Measurements from ENCODE around the gene PHOSPHO1.

Gene PHOSPHO1

DNA sequence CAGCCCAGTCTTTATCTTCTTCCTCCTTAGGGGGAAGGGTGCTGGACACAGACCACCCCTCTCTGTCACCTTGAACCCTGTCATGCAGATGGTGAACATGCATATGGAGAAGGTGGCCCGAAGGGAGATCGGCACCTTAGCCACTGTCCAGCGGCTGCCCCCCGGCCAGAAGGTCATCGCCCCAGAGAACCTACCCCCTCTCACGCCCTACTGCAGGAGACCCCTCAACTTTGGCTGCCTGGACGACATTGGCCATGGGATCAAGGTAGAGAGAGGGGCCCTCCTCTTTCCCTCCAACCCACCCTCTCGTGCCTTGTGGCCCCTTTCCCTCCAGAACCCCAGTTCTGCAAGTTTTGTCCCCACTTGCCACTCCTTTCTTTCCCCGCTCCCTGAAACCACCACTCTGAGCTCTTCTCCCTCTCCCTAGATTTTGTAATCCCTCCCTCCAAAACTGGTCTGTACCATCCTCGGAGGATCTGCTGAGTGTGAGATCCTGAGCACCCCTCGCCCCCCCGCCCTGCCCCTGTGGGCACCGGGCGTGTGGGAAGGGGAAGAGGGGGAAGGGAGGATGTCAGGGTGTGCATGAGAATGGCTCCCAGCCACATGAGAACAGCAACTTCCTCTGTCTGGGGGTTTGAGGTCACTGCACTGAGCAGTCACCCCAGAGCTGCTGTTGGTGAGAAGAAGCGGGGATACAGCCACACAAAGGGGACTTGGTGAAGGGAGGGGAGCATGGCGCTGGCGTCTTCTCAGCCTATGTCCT, 12.8 kb downstream of the PHOSPHO1 start:
- peak; percentile 81 for DNase-seq

DNA sequence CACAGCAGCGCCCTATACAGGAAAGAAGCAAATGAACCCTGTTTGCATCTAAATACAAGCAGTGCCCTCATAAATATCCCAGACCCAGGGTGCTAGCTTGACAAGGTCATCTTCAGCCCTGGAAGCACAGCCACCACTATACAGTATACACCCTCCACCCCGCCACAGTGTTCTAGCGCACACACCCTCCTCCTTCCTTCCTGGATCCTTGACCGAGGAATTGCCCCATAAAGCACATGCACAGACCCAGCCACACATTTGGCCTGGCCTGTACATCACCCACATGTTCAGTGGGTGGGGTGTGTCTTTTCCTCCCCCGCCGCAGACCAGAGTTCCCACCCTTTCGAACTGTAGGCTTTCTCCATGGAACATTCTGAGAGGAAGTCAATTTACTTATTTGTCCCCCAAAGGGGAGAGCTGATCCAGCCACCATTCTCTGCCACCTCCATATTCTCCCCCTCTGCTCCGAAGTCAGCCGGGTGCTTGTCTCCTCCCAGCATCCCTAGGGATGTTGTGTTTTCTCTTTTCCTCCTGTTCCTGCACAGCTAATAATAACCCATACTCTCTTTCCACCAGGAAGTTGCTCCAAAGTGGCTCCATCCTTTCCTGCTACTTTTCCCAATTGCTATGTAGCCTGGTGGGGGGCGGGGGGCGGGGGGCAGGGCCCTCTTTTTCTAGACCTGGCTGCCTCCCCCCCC, 13.5 kb downstream of the PHOSPHO1 start:
- DNase-seq: no peak

DNA sequence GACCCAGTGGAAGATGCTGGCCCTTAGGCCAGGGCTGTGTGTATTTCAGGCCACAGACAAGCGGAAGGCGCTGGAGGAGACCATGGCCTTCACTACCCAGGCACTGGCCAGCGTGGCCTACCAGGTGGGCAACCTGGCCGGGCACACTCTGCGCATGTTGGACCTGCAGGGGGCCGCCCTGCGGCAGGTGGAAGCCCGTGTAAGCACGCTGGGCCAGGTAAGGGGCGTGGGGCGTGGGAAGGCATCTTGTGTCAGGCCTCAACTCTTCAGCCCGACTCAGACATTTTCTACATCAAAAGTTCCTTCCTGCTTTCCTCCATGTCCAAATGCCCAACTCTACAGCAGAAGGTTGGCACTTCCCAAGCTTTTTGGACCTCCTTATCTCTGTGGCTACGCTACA, 14.1 kb downstream of the PHOSPHO1 start:
- DNase-seq: no peak

DNA sequence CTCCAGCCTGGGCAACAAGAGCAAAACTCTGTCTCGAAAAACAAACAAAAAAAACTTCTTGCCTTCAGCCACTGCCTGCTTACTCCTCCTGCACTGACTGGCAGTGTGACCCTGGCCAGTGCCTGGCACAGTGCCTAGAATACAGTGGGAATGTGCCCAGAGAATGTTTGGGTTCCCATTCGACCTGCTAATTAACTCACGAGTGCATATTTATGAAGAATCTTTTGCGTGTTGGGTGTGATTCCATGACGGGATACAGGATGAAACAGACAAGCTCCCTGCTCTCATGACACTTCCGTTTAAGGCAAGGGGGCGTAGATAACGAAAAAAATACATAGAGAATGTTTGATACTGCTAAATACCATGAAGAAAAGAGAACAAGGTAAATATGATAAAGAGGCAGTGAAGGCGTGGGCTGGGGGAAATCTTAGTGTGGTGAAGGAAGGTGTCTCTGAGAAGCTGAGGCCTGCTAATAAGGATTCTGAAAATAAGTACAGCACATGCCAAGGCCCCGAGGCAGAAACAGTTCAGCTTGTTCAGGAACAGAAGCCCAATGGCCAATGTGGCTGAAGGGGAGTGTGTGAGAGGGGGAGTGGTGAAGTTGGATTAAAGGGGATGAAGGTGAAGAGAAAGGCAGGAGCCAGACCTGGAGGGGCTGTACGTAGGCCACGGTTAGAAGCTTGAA, 15.8 kb downstream of the PHOSPHO1 start:
- DNase-seq: no peak

DNA sequence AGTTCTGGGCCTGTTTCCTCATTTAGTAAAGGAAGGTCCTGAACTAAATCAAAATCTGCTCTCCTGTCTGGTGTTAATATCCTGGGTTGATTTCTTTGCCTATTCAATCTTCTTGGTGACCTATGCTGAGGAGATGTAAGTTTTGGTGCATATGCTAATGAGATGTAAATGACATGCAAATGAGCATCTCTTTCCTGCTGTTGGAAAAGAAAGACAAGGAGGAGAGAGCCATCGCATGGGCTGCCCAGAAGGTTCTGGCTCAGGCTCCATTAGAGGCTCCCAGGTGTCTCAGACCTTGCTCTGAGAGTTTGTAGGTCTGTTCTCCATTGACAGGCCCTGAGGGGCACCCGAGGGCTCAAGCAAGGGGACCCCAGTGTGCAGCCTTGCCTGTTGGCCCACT, 16.7 kb downstream of the PHOSPHO1 start:
- DNase-seq: no peak

DNA sequence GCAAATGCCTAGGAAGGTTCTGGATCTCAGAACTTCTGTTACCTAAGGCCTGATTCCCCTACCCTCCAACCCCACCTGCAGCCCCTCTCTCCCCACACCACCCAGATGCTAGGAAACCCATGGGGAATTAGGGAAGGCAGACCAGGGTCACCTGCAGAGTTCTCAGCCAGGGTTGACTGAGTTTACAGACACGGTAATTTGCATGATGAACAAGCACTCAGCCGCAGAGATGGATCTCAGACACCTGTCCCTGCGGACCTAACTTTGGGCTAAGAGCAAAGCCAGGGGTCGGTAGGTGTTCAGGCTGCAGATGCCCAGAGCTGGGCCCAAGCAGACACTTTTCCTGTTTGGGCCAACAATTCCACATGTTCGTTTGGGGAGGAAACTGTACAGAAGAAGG, 17.2 kb downstream of the PHOSPHO1 start:
- DNase-seq: no peak

DNA sequence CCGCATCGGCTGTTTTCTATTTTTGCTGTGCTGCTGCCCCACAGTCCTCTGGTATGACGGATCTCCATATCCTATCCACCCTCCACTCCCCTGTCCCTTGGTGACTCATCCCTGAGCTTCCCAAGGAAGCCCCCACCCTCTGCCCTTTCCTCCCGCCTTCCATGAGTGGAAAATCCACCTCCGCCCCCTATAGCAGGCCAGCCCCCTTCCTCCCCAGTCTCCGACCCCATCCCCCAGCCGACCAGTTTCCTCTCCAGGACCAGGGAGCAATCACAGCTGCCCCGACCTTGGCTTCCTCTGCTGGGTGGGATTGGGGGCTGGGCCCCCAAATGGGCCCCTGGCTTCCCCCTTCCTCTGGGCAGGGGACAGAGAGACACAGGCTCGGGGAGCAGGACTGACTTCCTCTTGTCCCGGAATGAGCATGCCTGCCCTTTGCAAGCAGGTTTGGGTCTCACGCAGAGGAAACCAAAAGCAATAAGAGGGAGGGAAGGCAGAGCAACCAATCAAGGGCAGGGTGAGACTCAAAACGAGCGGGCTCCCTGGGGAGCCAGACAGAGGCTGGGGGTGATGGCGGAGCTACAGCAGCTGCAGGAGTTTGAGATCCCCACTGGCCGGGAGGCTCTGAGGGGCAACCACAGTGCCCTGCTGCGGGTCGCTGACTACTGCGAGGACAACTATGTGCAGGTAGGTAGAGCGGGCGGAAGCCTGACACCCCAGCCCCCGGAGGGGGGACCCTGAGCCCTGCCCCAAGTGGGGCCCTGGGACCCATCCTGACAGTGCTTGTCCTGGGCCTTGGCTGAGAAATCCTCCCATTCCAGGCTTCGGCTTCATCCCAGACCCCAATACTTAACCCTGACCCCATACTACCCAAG, 20.2 kb downstream of the PHOSPHO1 start, which contains the start of the genes ABI3 and GNGT2:
Gene ABI3, plus strand, starts transcription at position 550 of the 872 bp plus-strand sequence. Its CDS starts 18 bp downstream, at position 568.
Gene GNGT2, minus strand, starts transcription at position 417 of the 872 bp plus-strand sequence. CDS start 3,152 bp downstream, outside the sequence.
- peak; percentile 85 for DNase-seq

DNA sequence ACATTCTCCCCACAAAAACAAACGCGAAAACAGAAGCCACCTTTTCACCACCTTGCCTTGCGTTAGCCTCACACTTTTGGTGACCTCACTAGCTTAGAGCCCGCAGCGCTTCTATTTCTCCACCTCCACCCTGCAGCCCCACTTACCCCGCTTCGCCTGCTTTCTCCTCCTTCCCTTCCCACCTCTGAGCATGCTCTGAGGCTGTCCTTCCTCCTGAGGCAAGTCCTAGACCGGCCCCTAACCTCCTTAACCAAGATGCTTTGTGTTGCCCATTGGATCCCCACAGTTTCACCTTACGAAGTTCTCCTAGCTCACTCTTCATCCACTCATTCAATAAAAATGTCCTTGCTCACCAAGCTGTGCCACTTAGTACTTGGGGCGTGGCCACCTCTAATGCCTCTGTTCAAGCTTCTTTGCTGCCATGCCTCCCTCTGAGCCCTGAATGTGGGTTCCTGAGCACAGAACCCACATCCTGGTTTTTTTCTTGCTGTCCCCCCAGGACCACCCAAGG, 21.5 kb downstream of the PHOSPHO1 start:
- no peak for DNase-seq

DNA sequence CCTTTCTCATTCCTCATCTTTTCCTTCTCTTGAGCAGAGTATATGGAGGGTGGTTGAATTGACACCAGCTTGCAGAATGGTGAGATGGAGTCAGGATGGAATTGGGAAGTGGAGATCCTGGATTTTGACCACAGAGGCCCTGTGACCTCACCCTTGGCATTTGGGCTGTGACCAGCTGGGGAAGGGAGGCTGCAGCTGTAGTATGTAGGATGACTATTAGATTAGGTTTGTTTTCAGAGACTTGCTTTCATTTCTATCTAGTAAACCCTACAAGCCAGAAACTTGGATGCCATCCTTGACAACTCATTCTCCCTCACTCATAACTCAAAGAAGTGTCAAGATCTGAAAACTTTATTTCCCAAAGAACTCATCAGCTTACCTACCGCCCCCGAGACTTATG, 26.1 kb downstream of the PHOSPHO1 start:
- DNase-seq: no peak

DNA sequence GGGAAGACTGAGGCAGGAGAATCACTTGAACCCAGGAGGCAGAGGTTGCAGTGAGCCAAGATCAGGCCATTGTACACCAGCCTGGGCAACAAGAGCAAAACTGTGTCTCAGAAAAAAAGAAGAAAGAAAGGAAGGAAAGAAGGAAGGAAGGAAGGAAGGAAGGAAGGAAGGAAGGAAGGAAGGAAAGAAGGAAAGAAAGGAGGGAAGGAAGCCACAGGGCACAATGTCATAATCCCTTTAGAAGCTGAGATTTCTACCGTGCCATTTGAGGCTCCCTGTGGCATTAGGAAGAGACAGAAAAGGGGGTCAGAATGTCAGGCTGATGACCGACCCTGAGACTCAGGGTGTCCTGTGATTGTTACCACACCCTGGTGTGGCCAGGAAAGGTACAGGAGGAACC, 26.8 kb downstream of the PHOSPHO1 start:
- no peak for DNase-seq

DNA sequence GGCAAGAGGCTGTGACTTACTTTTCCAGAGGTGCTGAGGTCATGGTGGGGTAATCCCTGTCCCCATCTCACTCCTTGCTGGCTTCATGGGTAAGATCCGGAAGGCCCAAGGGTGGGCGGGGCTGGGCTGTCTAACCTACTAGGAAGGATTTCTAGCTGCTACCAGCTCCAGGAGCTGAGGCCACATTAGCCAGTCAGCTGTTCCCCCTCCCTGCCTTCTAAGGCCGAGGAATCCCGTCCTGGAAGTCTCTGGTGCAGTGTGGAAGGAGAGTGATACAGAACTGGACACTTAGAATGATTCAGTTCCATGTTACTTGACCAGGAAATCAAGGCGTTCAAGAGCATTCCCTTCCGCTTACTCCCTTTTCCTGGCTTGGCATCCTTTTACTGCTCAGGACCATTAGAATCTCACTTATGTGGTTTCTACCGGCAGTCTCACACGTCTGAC, 29.1 kb downstream of the PHOSPHO1 start:
- DNase-seq: no peak

DNA sequence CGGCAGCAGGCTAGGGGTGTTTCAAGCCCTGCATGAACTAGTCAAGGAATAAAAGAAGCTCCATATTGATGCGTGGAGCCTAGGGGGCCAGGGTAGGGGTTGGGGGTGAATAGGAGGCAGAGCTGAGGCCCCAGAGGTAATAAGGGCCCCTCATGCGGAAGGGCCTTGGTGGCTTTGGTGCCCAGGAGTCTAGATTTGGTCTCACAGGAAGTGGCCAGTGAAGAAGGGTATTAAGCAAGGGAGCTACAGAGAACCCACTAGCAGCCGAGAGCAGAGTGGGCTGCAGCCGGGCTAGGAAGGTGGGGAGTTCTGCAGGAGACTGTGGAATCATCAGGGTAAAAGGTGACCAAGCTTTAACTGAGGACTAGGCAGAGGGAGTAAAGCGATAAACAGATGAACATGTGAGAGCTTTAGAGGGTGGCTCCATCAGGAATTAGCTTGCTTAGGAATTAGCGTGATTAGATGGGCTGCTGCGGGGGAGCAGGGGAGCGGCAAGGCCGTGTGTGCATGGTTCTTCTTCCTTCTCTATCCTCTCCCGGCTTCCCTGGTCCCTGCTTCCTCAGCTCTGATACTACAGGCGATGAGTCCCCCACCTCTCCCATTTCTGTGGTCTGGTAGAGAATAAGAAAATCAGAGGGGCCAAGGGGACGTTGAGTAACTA, 30.0 kb downstream of the PHOSPHO1 start:
- no peak for DNase-seq

DNA sequence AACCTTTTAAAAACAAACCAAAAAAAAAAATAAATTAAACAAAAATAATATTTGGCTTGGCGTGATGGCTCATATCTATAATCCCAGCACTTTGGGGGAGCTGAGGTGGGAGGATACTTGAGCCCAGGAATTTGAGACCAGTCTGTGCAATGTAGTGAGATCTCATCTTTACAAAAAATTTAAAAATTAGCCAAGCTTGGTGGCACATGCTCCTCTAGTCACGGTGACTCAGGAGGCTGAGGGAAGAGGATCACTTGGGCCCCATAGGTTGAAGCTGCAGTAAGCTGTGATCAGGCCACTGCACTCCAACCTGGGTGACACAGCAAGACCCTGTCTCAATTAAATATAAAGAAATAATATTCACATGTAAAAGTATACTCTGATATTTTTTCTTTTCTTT, 32.4 kb downstream of the PHOSPHO1 start:
- no peak for DNase-seq

DNA sequence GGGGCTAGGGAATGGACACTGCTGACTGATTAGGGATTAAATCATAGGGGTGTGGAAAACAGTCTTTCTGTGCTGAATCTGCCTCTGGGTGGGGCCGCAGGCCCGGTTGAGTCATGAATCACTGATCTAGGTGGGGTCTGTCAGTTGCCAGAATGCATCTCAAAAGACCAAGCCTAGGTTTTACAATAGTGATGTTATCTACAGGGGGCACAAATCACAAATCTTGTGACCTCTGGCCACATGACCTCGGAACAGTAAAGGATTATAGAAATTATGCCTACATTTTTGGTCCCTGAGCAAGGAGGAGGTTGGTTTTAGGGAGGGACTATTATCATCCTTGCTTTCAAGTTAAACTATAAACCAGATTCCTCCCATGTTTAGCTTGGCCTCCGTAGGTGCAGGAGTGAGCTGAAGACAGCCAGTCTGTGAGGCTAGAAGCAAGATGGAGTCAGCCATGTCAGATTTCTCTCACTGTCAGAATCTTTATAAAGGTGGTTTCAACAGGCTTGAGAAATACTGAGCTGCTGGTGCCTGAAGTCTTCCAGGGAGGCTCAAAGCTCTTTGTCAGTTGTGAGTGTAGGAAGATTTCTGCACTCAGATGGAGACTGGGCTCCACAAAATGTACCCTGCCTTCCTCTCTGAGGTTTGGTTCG, 33.1 kb downstream of the PHOSPHO1 start:
- peak; percentile 31 for DNase-seq

DNA sequence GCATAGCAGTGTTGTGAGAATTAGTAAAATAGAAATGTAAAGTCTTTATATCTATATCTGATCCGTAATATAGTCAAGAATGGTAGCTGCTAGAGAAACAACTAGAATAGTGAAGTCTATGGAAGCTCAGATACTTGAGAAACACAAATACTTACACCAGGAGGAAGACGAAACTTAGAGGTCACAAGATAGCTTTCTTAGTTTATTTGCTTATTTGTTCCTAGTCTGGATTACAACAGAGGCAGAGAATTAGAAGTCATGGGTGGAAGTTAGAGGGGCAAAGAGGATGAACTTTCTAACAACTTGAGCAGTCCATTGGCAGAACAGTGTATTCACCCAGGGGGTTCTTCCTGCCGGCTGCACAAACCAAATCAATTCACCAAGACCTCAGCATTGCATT, 34.1 kb downstream of the PHOSPHO1 start:
- peak; percentile 27 for DNase-seq

DNA sequence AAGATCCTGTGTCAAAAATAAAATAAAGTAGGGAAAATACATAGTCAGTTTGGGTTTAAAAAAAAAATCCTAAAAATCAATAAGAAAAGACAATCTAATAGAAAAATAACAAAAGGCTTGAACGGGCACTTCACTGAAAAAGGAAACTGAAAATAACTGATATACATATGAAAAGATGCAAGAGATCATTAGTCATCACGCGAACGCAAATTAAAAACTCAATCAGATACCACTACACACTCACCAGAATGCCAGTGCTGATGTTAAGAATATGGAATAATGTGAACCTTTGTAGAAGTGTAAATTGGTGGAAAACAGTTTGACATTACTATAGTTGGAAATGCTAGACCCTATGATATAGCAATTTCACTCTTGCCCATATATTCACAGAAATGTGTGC, 34.8 kb downstream of the PHOSPHO1 start:
- no peak for DNase-seq

DNA sequence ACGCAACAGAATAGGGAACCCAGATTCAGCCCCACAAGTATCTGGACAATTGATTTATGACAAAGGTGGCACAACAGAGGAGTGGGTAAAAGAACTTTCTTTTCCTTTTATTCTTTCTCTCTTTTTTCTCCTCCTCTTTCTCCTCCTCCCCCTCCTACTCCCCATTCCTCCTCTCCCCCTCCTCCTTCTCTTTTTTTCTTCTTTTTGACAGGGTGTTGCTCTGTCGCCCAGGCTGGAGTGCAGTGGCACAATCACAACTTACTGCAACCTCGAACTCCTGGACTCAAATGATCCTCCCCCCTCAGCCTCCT, 36.3 kb downstream of the PHOSPHO1 start:
- peak; percentile 27 for DNase-seq

DNA sequence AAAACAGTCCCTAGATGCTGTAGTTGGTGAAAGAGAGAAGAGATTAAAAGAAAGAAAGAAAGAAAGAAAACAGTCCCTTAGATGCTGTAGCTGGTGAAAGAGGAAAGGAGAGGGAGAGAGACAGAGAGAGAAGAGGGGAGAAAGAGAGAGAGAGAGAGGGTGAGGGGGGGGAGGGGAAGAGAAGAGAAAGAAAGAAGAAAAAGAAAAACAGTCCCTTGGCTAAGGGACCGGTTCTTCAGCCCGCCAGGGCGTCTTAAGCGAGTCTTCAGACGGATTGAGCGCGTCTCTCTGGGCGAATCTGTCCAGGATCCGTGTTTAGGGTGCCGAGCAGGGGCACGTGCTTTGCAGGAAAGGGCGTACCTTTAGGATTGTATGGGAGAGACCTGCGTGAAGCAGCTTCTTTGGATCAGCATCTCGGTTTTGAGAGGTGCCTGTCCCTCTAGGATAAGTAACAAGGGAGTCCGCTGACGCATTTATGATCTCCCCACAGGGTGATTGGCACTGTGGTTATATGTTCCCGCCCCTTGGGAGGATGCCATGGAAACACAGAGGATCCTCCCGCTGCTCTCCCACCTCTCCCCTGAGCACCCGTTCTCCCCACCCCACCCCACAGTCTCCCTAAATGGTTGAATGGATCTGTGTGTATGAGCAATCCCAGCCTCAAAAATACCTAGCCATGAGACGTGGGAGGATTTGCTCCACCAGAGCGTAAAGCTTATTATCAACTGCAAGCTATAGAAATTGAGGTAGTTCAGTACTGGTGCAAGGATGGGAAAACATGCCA, 36.9 kb downstream of the PHOSPHO1 start:
- peak; percentile 67 for DNase-seq

DNA sequence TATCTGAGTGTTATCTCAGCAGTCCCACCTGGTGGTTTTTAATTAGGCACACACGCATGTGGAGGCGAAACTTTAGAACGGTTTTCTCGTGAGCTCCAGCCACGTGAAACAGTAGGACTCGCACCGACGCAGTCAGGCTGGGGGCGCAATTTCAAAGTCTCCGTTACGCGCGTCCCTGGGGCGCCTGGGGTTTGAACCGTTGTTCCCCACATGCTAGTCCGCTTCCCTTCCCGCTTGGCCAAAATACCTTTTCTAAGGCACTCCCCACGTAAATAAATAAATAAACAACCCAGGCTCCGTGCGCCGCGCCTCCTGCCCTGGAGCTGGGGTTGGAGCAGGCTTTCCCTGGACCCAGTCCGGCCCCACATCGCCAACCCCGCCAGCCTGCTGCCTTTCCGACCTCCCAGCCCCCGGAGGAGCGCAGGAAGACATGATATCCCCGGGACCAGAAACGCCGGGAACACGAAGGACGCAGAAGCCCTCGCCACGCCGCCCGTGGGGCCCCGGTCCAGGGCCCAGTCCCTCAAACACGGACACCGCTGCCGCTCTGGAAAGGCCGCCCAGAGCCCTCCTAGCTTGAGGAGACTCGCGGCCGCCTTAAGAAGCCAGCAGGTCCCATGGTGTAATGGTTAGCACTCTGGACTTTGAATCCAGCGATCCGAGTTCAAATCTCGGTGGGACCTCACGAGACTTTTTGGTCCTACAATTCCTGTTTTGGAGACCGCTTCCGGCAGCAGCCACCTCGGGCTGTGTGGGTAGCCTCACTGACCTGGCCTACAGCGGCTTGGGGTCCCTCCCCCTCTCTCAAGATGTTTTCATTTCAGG, 38.5 kb downstream of the PHOSPHO1 start:
- DNase-seq: peak; percentile 96
